GM19468 (cell line): ENCODE results near the gene ATP2A3.

Source experiments
- ATAC-seq: cut with Tn5 transposase; IDR thresholded peaks from one replicate; pipeline ENCODE4 v1.9.1; 2021; ENCODE audit warnings: mild to moderate bottlenecking, moderate library complexity, moderate number of reproducible peaks; ENCODE audit not compliant: unreplicated experiment; ENCODE audit errors: extremely low read depth

The ATP2A3 gene

GRCh38 chr17:3879591-3880417 lies 84.4 kb downstream of the ATP2A3 start:
- no peak for ATAC-seq

- ATAC-seq = no peak
Measured at GRCh38 chr17:3879186-3879585, 85.1 kb downstream of the ATP2A3 start.

GRCh38 chr17:3877220-3877619 lies 87.0 kb downstream of the ATP2A3 start:
- no peak for ATAC-seq

GRCh38 chr17:3875317-3875716 lies 88.9 kb downstream of the ATP2A3 start:
- no peak for ATAC-seq
